Measurements from ENCODE around the gene CTU1. TPM values are rescaled to one million over a fixed set of nuclear protein-coding genes. Genes with fewer than 3 reads are reported as not detected.

The CTU1 gene
- polyA plus RNA-seq, 4 donors, result 1.7 to 4.4 (median 2.6) TPM

DNA sequence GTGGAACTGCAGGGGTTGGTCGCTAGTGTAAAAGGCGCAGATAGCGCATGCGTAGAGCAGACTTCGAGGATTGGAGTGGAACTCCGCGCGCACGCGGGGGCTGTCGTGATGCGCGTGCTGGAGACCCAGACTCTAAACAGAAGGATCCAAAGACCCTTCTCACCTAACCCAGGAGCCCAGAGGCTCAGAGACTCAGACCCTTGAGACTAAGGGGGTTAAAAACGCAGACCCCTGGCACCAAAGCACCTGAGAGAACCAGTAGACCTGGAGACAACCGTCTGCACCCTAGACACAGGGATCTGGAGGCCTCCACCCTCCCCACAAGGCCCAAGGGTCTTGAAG, 567 bp upstream of the CTU1 start:
- DNase-seq (ENCODE audit: low read depth in 4 of 4, low spot score in 3 of 4), result no peak

DNA sequence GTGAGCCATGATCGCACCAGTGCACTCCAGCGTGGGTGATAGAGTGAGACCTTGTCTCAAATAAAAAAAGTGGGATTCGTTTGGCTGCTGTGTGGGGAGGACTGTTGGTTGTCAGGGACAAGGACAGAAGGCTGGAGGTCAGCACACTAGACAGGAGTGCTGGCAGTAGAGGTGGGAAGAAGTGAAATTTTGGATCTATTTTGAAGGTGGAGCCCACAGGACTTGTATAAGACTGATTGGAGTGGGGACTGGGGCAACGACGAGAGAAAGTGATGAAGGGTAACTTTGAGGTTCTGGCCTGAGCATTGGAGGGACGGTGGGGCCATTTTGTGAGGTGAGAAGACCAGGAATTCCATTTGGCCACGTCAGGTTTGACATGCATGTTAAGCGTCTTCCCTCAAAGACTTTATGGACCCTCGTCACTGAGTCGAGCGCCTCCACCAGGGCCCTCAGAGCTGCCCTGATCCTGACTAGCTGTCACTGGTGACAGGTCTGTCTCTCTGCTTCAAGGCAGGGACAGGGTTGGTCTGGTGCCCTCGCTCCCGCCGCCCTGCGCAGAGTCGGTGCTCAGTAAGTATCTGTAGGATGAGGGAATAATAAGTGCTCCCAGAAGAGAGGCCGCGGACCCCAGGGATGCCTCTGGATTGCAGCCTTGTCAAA, 673 bp downstream of the CTU1 start:
- no peak for DNase-seq (ENCODE audit: low read depth in 4 of 4, low spot score in 3 of 4)

GRCh38 chr19:51103926-51104341, 4.3 kb downstream of the CTU1 start:
- DNase-seq (ENCODE audit: low read depth in 4 of 4, low spot score in 3 of 4), result no peak

DNA sequence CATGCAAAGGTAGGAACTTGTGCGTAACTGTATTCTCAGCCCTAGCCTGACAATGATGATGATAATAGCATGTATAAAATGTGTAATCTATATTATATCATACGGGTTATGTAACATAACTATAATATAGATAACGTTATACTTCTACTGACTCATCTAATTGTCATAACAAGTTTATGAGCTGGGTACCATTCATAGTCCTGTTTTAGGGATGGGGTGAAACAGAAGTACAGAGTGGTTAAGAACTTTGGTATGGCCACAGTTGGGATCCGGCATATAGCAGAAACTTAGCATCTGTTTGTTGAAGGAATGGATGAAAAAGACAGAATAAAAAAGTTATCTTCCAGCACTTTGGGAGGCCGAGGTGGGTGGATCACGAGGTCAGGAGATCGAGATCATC, 5.2 kb downstream of the CTU1 start:
- DNase-seq (ENCODE audit: low read depth in 4 of 4, low spot score in 3 of 4), result no peak

GRCh38 chr19:51101171-51101865, 6.9 kb downstream of the CTU1 start:
- DNase-seq (ENCODE audit: low read depth in 4 of 4, low spot score in 3 of 4), result no peak

DNA sequence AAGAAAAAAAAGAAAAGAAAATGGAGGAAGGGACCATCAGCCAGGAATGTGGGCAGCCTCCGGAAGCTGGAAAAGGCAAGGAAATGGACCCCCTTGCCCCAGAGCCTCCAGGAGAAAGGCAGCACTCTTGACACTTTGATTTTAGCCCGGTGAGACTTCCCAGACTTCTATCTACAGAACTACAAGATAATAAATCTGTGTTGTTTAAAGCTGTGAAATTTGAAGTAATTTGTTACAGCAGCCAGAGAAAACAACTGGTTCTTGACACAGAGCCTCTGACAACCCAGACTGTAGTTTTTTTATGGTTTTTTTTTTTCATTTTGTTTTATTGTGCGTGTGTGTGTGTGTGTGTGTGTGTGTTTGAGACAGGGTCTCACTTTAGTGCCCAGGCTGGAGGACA, 7.6 kb downstream of the CTU1 start:
- DNase-seq (ENCODE audit: low read depth in 4 of 4, low spot score in 3 of 4), result no peak

DNA sequence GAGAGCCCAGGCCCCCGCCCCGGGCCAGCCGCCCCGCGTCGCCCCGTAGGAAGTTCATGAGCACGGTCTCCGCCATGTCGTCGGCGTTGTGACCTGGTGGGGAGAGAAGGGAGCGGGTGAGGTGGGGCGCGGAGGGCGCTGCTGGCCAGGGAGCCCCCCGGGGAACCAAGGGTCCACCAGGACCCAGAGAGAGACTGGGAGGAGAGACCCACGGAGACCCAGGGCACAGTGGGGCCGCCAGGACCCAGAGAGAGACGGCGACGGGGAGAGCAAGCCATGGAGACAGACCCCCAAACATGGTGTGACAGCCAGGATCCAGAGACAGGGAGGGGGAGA, 9.2 kb downstream of the CTU1 start:
- DNase-seq (ENCODE audit: low read depth in 4 of 4, low spot score in 3 of 4), result no peak

DNA sequence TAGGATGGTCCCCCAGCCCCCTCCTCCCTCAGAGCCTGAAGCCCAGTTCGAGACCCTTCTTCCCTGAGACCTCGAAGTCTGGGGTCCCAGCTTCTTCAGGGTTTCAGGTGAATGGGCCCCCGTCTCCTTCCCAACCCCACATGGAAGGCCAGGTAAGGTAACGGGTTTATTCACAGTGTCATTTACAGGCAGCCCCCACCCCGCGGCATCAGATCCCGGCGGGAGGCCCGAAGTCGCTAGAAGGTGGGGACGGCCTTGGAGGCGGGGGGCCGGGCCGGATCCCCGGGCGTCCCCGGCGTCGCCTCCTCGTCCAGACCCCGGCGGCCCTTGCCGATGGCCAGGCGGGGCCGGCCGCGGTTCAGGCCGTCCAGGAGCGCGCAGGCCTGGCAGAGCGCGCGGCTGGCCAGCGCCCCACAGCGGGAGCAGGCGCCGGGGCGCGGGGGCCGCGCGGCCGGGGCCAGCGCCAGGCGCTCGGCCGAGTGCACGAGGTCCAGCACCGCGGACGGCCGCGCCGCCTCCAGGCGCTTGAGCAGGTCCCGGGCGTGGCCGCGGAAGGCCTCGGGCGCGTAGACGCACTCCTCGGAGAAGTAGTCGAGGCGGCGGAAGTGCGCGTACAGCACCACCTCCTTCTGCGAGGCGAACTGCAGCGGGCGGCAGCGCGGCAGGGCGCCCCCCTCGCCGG, 9.7 kb downstream of the CTU1 start:
- DNase-seq (ENCODE audit: low read depth in 4 of 4, low spot score in 3 of 4), result no peak

GRCh38 chr19:51097796-51098195, 10.4 kb downstream of the CTU1 start:
- no peak for DNase-seq (ENCODE audit: low read depth in 4 of 4, low spot score in 3 of 4)

DNA sequence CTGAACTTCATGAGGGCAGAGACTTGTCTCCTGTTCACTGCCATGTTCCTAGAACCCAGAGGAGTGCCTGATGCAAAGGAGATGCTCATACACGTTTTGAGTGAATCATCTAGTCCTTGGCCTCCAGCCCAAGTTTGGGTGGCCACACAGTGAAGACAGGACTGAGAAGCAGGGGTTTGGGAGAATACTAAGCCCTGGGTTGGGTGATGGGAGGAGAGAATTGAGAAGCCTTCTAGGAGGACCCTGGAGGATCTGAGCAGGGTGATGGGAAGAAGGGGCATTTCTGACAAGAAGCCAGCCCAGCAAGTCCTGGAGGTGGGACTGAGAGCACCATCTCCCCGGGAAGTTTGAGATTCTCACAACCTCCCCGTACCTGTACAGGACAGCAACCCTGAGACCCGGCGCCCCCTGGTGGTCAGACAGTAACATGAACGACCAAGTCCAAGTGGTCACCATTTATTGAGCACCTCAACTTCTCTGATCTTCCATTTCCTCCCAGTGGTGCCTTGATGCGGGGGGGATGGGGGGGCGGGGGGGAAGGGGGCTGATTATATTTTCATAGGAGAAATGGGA, 11.0 kb downstream of the CTU1 start:
- DNase-seq (ENCODE audit: low read depth in 4 of 4, low spot score in 3 of 4), result no peak

DNA sequence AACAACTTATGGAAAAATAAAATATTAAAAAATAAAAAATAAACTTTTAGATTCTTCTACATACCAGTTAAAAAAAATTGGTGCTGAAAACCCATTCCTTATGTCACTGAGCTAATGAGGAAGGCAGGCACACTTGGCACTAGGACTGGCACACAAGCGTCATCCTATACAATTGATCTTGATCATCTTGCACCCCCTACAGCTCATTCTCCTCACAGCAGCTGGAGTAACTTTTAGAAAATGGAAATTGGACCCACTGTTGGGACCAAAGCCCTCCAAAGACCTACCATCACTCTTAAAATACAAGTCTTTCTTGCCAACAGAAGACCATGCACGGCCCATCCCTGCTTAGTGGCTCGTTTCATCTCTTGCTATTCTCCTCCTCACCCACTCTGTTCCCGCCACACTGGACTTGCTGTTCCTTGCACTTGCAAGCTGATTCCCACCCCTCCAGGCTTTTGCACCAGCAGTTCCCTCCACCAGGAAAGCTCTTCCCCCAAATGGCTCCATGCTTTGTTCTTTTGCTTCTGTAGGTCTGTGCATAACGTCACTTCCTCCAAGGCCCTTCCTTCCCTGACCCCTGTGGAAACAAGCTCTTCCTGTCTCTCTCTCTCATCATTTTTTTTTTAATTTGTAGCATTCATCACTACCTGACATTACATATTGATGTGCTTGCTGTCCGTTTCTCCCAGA, 11.6 kb downstream of the CTU1 start:
- DNase-seq (ENCODE audit: low read depth in 4 of 4, low spot score in 3 of 4), result no peak

GRCh38 chr19:51094696-51095279, 13.4 kb downstream of the CTU1 start:
- no peak for DNase-seq (ENCODE audit: low read depth in 4 of 4, low spot score in 3 of 4)

GRCh38 chr19:51093510-51094345, 14.5 kb downstream of the CTU1 start:
- DNase-seq (ENCODE audit: low read depth in 4 of 4, low spot score in 3 of 4), result no peak

DNA sequence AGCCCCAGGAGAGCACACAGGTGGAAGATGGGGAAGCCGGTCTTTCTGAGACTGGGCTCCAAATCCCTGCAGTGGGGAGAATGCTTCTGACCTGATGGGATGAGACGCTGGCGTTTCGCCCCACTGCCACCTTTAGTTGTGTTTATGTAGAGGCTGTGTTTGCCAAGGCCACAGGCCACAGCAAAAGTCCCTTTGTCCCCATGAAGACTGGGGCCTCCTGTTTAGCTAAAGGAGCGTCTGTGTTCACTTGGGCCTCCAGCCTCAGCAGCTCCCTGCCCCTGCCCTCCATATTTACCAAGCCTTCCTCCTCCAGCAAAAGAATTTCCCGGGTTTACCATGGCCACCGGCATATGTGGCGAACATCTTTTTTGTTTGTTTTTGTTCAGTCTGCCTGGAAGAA, 15.1 kb downstream of the CTU1 start:
- DNase-seq (ENCODE audit: low read depth in 4 of 4, low spot score in 3 of 4), result no peak

DNA sequence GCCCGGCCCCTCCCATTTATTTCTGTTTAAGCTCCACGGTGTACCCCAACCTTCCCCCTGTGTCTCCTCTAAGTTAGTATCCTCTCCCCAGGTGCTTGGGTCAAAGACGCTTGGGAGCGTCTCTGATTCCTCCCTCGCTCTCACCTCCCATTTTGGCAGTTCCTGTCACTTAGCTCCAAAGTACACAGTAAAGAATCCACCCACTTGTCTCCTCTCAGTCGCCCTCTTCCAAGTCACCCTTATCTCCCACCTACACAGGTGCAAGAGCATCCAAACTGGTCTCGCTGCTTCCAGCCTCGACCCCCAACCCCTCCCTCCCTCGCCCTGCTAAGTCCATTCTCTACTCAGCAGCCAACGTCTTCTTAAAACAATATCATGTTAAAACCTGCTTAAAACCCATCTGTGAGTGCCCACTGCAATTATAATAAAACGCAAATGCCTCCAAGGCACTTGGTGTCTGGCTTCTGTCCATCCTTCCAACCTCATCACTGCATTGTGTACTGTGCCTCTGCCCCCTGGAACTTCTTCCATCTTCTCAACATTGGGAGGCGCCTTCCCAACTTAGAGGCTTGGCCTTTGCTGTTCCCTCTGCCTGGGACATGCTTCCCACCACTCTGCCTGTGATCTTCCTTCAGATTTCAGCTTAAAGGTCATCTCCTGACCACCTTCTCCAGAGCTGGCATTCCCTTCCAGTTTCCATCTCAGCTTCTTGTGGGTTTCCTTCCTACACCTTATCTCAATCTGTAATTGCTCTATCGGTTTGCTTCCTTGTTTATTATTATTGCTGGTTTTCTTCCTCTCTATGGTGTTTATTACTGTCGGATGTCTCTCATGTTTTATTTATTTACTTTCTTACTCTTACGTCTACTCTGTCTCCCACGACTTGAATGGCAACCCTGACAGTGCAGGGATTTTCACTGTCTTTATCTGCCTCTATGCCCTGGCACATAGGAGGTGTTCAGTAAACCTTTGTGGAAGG, 16.0 kb downstream of the CTU1 start:
- DNase-seq (ENCODE audit: low read depth in 4 of 4, low spot score in 3 of 4), result no peak

- DNase-seq (ENCODE audit: low read depth in 4 of 4, low spot score in 3 of 4), result no peak
These were observed 17.1 kb downstream of the CTU1 start for GRCh38 chr19:51091126-51091525.

DNA sequence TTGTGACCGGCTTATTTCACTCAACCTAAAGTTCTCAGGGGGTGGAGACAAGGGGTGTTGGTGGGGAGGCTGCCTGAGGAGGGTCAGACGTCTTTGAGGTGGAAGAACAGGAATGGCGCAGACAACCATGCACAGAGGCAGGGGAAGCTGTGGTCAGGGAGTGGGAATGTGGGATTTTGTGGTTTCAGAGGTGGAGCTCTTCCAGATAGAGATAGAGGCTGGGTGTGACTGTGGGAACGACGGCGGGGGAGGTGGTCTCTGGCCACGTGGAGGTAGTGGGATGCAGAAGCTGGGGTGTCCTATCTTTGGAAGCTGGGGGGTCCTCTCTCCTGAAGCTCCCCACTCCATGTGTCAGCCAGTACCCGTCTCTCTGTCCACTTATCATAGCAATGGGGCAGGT, 17.7 kb downstream of the CTU1 start:
- DNase-seq (ENCODE audit: low read depth in 4 of 4, low spot score in 3 of 4), result no peak

DNA sequence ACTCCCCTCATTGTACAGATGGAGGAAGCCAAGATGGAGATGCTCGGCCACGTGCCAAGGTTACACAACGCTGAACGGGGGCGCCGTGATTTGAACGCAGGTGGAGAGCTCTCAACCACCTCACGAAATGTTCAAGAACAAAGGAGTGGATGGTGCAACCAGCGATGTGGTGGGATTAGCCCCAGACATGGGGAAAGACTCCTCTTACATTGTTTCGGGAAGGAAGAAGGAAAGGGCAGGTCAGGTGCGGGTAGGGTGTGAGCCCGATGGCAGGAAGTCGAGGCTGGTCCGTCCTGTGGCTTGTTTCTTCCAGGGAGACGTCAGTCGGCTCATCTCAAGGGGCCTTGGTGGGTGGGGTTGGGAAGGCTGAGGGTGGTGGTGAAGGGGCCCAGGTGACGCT, 18.4 kb downstream of the CTU1 start:
- no peak for DNase-seq (ENCODE audit: low read depth in 4 of 4, low spot score in 3 of 4)
